Measurements from ENCODE around the gene HMX3.

GRCh38 chr10:123109466-123109865 is 26.3 kb upstream of the HMX3 start:
- TF ChIP-seq CTCF (CRISPR knock-in tag; IDR thresholded peaks at IDR 0.05) (no peak), PHF8 (CRISPR knock-in tag; IDR thresholded peaks at IDR 0.05) (no peak)
